ENCODE measurements around the gene ZCCHC2. TPM values are rescaled to one million over a fixed set of nuclear protein-coding genes. Genes with fewer than 3 reads are reported as not detected.

Gene ZCCHC2
- total and polyA plus RNA-seq, 9 of the 15 experiments (the other 6 are each of a cell fraction or from before 2014, with no cell fraction given): 1.0 to 9.2 (median 6.0) TPM

DNA sequence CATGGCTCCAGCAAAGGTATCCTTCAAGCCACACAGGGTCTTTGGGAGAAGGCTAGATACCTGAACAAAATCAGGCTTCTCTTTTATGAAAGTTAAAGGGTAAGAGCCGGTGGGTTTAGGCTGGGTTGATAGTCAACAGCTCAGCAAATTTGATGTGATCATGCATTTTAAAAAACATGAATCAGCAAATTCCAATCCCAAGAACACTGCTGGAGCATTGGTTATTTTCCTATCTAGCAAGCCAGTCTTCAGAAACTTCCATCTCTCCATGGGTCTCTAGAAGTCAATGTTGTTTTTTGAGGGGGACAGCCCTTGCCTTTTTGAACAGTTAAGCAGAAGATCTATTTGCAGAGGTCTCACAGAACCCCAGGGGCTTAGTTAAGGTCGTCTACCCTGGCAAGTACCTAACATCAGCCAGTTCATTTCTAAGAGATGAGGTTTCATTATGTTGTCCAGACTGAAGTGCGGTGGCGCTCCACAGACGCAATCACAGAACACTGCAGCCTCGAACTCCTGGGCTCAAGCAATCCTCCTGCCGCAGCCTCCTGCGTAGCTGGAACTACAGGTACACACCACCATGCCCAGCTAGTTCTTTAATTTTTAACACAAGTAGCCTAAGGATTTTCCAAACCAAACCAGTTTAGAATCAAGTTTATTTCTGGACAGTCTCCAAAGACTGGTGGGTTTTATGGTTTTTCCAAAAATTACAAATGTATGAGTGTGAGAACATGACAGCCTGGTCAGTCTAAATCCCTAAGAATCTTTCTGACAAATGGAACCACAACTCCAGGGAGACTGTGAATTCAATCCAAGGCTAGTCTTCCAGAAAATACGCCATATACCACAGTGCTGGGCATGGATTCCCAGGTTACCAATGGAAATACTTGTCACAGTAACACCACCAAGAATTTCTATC is 4.1 kb upstream of the ZCCHC2 start (continued):
- TF ChIP-seq, protein P1, sequence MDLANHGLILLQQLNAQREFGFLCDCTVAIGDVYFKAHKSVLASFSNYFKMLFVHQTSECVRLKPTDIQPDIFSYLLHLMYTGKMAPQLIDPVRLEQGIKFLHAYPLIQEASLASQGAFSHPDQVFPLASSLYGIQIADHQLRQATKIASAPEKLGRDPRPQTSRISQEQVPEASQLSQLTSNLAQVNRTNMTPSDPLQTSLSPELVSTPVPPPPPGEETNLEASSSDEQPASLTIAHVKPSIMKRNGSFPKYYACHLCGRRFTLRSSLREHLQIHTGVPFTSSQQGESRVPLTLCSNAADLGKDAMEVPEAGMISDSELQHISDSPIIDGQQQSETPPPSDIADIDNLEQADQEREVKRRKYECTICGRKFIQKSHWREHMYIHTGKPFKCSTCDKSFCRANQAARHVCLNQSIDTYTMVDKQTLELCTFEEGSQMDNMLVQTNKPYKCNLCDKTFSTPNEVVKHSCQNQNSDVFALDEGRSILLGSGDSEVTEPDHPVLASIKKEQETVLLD (IDR thresholded peaks at IDR 0.05): no peak
- TF ChIP-seq, protein P2, sequence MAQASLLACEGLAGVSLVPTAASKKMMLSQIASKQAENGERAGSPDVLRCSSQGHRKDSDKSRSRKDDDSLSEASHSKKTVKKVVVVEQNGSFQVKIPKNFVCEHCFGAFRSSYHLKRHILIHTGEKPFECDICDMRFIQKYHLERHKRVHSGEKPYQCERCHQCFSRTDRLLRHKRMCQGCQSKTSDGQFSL (CRISPR knock-in tag; IDR thresholded peaks at IDR 0.05): no peak
- TF ChIP-seq, protein P2 (tag; IDR thresholded peaks at IDR 0.05): no peak
- no peak for TF ChIP-seq ATF1 (CRISPR knock-in tag; IDR thresholded peaks at IDR 0.05)
- TF ChIP-seq ATF1 (tag; IDR thresholded peaks at IDR 0.05): no peak
- TF ChIP-seq MCM7 (IDR thresholded peaks at IDR 0.05): no peak
- no peak for TF ChIP-seq MYNN (IDR thresholded peaks at IDR 0.05)
- no peak for TF ChIP-seq MYNN (CRISPR knock-in tag; IDR thresholded peaks at IDR 0.05)
- peak; percentile 76; the same call in 1 of the 2 replicates for TF ChIP-seq DPF2 (IDR thresholded peaks at IDR 0.05)
- TF ChIP-seq FOSL1 (tag; conservative IDR thresholded peaks at IDR 0.05): no peak
- TF ChIP-seq, protein P3, sequence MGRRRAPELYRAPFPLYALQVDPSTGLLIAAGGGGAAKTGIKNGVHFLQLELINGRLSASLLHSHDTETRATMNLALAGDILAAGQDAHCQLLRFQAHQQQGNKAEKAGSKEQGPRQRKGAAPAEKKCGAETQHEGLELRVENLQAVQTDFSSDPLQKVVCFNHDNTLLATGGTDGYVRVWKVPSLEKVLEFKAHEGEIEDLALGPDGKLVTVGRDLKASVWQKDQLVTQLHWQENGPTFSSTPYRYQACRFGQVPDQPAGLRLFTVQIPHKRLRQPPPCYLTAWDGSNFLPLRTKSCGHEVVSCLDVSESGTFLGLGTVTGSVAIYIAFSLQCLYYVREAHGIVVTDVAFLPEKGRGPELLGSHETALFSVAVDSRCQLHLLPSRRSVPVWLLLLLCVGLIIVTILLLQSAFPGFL (CRISPR knock-in tag; IDR thresholded peaks at IDR 0.05): no peak
- peak; percentile 49 for TF ChIP-seq TEAD4 (IDR thresholded peaks at IDR 0.05; ENCODE audit: low read length)
- TF ChIP-seq TEAD4 (CRISPR knock-in tag; IDR thresholded peaks at IDR 0.05; ENCODE audit: borderline replicate concordance): no peak
- TF ChIP-seq, protein P4, sequence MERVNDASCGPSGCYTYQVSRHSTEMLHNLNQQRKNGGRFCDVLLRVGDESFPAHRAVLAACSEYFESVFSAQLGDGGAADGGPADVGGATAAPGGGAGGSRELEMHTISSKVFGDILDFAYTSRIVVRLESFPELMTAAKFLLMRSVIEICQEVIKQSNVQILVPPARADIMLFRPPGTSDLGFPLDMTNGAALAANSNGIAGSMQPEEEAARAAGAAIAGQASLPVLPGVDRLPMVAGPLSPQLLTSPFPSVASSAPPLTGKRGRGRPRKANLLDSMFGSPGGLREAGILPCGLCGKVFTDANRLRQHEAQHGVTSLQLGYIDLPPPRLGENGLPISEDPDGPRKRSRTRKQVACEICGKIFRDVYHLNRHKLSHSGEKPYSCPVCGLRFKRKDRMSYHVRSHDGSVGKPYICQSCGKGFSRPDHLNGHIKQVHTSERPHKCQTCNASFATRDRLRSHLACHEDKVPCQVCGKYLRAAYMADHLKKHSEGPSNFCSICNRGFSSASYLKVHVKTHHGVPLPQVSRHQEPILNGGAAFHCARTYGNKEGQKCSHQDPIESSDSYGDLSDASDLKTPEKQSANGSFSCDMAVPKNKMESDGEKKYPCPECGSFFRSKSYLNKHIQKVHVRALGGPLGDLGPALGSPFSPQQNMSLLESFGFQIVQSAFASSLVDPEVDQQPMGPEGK (CRISPR knock-in tag; IDR thresholded peaks at IDR 0.05; ENCODE audit: borderline replicate concordance): no peak
- no peak for TF ChIP-seq GABPB2 (CRISPR knock-in tag; conservative IDR thresholded peaks at IDR 0.05)
- peak; percentile 31; the same call in 1 of the 2 replicates for TF ChIP-seq ATF7 (IDR thresholded peaks at IDR 0.05)
- TF ChIP-seq, protein P5, sequence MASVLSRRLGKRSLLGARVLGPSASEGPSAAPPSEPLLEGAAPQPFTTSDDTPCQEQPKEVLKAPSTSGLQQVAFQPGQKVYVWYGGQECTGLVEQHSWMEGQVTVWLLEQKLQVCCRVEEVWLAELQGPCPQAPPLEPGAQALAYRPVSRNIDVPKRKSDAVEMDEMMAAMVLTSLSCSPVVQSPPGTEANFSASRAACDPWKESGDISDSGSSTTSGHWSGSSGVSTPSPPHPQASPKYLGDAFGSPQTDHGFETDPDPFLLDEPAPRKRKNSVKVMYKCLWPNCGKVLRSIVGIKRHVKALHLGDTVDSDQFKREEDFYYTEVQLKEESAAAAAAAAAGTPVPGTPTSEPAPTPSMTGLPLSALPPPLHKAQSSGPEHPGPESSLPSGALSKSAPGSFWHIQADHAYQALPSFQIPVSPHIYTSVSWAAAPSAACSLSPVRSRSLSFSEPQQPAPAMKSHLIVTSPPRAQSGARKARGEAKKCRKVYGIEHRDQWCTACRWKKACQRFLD (CRISPR knock-in tag; IDR thresholded peaks at IDR 0.05): no peak
- TF ChIP-seq ARID1B (IDR thresholded peaks at IDR 0.05): peak; percentile 63; the same call in 1 of the 2 replicates
- TF ChIP-seq ASH1L (IDR thresholded peaks at IDR 0.05; ENCODE audit: borderline replicate concordance, low read depth, partially characterized antibody): no peak
- TF ChIP-seq KLF13 (tag; IDR thresholded peaks at IDR 0.05; ENCODE audit: borderline replicate concordance, low read depth): no peak
- TF ChIP-seq ZNF766 (CRISPR knock-in tag; conservative IDR thresholded peaks at IDR 0.05): no peak
- no peak for TF ChIP-seq ZKSCAN3 (CRISPR knock-in tag; IDR thresholded peaks at IDR 0.05)
- TF ChIP-seq MAFF (IDR thresholded peaks at IDR 0.05; ENCODE audit: low read length): peak; percentile 98

Data from K562 (cell line).